Upper lobe of left lung (tissue), 4 donors: ENCODE measurements around the gene NCAPG2.

Experiments
- EP300 ChIP-seq, 4 donors: sonication (generic); formaldehyde crosslinking; IDR thresholded peaks; one replicate each; pipeline ENCODE4 v1.5.1; 2017; ENCODE audit warnings: antibody characterized with exemption in 4 of 4, control low read depth in 2 of 4
- POLR2A ChIP-seq, 4 donors: fragments of 450-650 bp; IDR thresholded peaks; one replicate each; pipeline ENCODE4 v1.5.1; 2016 to 2017; ENCODE audit warnings: antibody characterized with exemption in 4 of 4, mild to moderate bottlenecking in 2 of 4
- POLR2AphosphoS5 ChIP-seq, 2 donors: sonication (generic); formaldehyde crosslinking; IDR thresholded peaks; one replicate each; pipeline ENCODE4 v1.5.1; 2017; ENCODE audit warnings: antibody characterized with exemption in 2 of 2
- TF ChIP-seq, protein P1 (sequence below), 6 experiments: fragments of 450-650 bp in 4 of 6; fragments of 200-600 bp in 2 of 6; sonication (generic) in 2 of 6; IDR thresholded peaks; one replicate each; pipeline ENCODE4 v1.5.1; 2016 to 2019; ENCODE audit warnings: antibody characterized with exemption in 6 of 6

DNA sequence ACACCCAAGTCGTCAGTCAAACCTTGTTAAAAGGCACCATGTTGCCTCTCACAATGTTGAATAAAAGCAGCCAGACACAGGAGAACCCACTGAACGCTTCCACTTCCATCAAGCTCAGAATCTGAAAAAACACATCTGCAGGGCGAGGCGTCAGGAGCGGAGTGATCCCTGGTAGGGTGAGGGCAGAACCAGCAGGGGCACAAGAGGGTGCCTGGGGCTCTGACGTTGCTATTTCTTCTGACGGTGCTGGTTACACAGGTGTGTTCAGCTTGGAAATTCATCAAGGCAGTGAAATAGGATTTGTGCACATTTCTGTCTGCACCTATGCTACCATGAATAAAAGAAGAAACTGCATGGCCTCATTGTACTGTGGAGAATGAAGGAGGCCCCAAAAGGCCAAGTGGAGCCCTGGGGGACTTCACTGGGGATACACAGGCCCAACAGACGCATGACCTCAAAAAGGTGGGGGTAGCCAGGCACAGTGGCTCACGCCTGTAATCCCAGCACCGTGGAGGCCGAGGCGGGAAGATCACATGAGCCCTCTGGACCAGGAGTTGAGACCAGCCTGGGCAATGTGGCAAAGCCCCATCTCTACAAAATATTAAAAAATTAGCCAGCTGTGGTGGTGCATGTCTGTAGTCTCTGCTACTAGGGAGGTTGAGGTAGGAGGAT is 19.2 kb upstream of the NCAPG2 start:
- TF ChIP-seq, protein P1, sequence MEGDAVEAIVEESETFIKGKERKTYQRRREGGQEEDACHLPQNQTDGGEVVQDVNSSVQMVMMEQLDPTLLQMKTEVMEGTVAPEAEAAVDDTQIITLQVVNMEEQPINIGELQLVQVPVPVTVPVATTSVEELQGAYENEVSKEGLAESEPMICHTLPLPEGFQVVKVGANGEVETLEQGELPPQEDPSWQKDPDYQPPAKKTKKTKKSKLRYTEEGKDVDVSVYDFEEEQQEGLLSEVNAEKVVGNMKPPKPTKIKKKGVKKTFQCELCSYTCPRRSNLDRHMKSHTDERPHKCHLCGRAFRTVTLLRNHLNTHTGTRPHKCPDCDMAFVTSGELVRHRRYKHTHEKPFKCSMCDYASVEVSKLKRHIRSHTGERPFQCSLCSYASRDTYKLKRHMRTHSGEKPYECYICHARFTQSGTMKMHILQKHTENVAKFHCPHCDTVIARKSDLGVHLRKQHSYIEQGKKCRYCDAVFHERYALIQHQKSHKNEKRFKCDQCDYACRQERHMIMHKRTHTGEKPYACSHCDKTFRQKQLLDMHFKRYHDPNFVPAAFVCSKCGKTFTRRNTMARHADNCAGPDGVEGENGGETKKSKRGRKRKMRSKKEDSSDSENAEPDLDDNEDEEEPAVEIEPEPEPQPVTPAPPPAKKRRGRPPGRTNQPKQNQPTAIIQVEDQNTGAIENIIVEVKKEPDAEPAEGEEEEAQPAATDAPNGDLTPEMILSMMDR (IDR thresholded peaks at IDR 0.05): no peak
- no peak for TF ChIP-seq POLR2A (IDR thresholded peaks at IDR 0.05)
- no peak for TF ChIP-seq EP300 (IDR thresholded peaks at IDR 0.05)
- TF ChIP-seq POLR2AphosphoS5 (IDR thresholded peaks at IDR 0.05): no peak
